Lower leg skin (tissue), 4 donors: ENCODE results near the gene VPS41. TPM values are rescaled to one million over a fixed set of nuclear protein-coding genes. Genes with fewer than 3 reads are reported as not detected.

Source experiments
- DNase-seq, 2 donors: peaks; one replicate each; pipeline ENCODE4 v3.0.0-alpha.2; 2019; ENCODE audit warnings: low spot score in 2 of 2
- H3K4me3 ChIP-seq: fragments of 200-600 bp; sonication (generic); 2 replicates; pipeline ENCODE4 v1.5.1; 2017; ENCODE audit warnings: mild to moderate bottlenecking, low read depth; ENCODE audit not compliant: poor library complexity, severe bottlenecking
- POLR2A ChIP-seq, 2 donors: fragments of 450-650 bp; IDR thresholded peaks; one replicate each; pipeline ENCODE4 v1.6.1; 2016 to 2017; ENCODE audit warnings: antibody characterized with exemption in 2 of 2, mild to moderate bottlenecking in 1 of 2, moderate library complexity in 1 of 2
- WGBS, 2 donors: methylation state at CpG; one replicate each; pipeline ENCODE4 v1.1.5; 2018; 5-methylcytosine and 5-hydroxymethylcytosine counted together
- intact Hi-C: fragments of 100-400 bp; cut with DNase I; formaldehyde crosslinking; loops from one replicate; pipeline ENCODE4 v1.15.0; 2023; ENCODE audit warnings: low total_unique reads
- total RNA-seq, 4 donors: library from RNA; depleted of rRNA; stranded (reverse); fragments of >200 nt; gene quantifications; one replicate each; pipeline ENCODE4 v1.1.0, GENCODE V29; 2016
- TF ChIP-seq, protein P1 (sequence below), 3 donors: fragments of 450-650 bp; IDR thresholded peaks; one replicate each; pipeline ENCODE4 v1.5.1; 2016; ENCODE audit warnings: antibody characterized with exemption in 3 of 3, mild to moderate bottlenecking in 3 of 3, moderate library complexity in 2 of 3

Gene VPS41
- total RNA-seq, 4 donors from 2014 or later, result 37.8 to 47.7 (median 41.0) TPM

DNA sequence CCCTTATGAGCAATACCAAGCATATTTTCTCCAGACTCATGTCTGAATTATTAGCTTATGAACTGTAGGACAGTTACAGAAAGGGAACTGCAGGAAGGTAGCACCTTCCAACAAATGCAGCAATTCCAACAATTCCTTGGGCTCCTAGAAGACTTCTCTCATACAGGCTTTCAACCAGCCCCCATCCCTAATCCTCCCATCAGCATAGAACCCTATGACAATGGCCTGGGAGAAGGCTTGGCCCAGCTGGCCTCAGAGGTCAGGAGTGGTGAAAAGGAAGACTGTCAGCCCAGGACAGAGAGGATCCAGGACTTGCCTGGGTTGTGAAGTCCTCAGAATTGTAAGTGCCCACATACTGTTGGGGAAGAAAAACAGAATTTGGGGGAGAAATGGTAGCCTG is 5.9 kb downstream of the VPS41 start:
- no peak overlapping the region for H3K4me3 ChIP-seq
- TF ChIP-seq, protein P1, sequence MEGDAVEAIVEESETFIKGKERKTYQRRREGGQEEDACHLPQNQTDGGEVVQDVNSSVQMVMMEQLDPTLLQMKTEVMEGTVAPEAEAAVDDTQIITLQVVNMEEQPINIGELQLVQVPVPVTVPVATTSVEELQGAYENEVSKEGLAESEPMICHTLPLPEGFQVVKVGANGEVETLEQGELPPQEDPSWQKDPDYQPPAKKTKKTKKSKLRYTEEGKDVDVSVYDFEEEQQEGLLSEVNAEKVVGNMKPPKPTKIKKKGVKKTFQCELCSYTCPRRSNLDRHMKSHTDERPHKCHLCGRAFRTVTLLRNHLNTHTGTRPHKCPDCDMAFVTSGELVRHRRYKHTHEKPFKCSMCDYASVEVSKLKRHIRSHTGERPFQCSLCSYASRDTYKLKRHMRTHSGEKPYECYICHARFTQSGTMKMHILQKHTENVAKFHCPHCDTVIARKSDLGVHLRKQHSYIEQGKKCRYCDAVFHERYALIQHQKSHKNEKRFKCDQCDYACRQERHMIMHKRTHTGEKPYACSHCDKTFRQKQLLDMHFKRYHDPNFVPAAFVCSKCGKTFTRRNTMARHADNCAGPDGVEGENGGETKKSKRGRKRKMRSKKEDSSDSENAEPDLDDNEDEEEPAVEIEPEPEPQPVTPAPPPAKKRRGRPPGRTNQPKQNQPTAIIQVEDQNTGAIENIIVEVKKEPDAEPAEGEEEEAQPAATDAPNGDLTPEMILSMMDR (IDR thresholded peaks at IDR 0.05), result no peak
- no peak for TF ChIP-seq POLR2A (IDR thresholded peaks at IDR 0.05)
- no peak for DNase-seq
- intact Hi-C loops, result no loop called here

DNA sequence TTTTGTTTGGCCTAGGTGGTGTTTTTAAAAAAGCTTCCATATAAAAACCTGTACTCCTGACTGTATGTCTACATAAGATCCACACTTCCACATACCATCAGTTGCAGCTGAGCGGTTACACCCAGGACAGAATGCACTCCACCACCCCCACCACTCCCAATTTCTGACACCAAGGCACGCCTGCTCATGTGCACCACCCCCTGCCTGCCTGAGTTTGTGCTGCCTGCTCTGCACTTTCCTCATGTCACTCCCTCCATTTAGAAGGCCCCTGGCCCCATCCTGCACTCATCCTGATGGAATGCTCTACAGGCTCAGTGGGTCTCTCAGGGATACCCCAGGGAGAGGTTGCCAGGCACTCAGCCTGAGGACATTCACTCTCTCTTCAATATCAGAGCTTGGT is 6.5 kb downstream of the VPS41 start:
- 62 to 75% methylated on average over 2 of the region's 2 CpGs for WGBS, 2 donors
- no peak for TF ChIP-seq POLR2A (IDR thresholded peaks at IDR 0.05)
- TF ChIP-seq, protein P1 (IDR thresholded peaks at IDR 0.05), result no peak
- no peak overlapping the region for H3K4me3 ChIP-seq
- no peak for DNase-seq
- intact Hi-C loops, result no loop called here

DNA sequence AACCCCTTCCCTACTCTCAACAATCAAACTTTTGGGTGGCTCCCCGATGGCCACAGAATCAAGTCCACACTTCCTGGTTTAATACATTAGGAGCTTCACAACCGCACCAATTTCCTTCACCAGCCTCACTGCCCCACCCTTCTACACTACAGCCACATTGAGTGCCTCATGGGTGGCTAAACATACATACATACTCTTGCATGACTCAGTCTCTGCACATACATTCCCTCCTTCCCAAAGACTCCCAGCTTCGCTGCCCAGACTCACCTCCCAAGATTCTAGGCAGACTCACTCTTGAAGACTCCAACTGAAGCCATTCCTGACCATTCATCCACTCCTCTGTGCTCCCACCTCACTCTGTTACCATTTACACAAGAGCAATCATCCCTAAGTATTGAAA is 15.9 kb downstream of the VPS41 start:
- H3K4me3 ChIP-seq, result no peak overlapping the region
- DNase-seq, result no peak
- intact Hi-C loops, result no loop called here
- WGBS, 2 donors, result 91 to 93% methylated on average over 3 of the region's 3 CpGs
- no peak for TF ChIP-seq POLR2A (IDR thresholded peaks at IDR 0.05)
- TF ChIP-seq, protein P1 (IDR thresholded peaks at IDR 0.05), result no peak

DNA sequence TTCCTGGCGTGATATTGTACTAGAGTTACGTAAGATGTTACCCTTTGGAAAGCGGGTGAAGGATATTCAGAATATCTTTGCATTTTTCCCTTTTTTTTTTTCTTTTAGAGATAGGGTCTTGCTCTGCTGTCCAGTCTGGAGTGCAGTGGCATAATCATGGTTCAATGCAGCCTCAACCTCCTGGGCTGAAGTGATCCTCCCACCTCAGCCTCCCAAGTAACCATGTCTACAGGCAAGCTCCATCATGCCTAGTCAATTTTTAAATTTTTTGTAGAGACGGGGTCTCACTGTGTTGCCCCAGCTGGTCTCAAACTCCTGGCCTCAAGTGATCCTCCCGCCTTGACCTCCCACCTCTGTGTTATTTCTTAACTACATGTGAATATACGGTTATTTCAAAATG is 18.4 kb downstream of the VPS41 start:
- intact Hi-C loops, result no loop called here
- WGBS, 2 donors, result 83 to 86% methylated on average over 6 of the region's 6 CpGs
- no peak for TF ChIP-seq POLR2A (IDR thresholded peaks at IDR 0.05)
- TF ChIP-seq, protein P1 (IDR thresholded peaks at IDR 0.05), result no peak
- no peak for DNase-seq
- no peak overlapping the region for H3K4me3 ChIP-seq

DNA sequence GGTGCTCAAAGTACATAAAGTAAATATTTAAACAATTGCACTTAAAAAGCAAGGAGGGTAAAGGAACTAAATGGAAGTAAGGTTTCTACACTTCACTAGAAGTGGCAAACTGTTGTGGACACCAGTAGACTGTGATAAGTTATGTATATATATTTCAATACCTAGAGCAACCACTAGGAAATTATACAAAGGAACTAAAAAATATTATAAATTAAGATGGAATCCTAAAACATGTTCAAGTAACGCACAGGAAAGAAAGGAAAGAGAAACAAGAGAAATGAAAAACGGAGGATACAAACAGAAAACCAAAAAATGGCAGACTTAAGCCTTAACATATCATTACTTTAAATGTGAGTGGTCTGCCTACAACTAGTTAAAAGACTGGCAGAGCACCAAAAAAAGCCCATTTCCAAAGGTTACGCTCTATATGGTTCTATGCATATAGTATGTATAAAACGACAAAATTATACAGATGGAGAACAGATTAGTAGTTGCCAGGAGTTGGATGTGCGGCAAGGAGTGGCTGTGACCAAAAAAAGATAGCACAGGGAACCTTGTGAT is 19.0 kb downstream of the VPS41 start:
- no peak overlapping the region for H3K4me3 ChIP-seq
- no peak for TF ChIP-seq POLR2A (IDR thresholded peaks at IDR 0.05)
- TF ChIP-seq, protein P1 (IDR thresholded peaks at IDR 0.05), result no peak
- 94 to 97% methylated on average over 5 of the region's 5 CpGs for WGBS, 2 donors
- intact Hi-C loops, result no loop called here
- DNase-seq, result no peak

DNA sequence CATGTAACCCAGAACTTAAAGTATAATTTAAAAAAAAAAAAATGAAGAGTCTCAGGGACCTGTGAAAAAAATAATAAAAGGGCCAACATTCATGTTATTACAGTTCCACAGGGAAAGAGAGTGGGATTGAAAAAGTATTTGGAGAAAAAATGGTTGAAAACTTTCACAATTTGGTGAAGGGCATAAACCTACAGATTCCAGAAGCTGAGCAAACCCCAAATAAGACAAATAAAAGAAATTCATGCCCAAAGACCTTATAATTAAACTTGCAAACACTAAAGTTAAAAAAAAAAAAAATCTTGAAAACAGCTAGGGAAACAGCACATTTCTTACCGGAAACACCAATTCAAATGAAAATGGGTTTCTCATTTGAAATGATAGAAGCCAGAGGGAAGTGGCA is 19.9 kb downstream of the VPS41 start:
- 97 to 100% methylated on average over 1 of the region's 1 CpG for WGBS, 2 donors
- H3K4me3 ChIP-seq, result no peak overlapping the region
- TF ChIP-seq, protein P1 (IDR thresholded peaks at IDR 0.05), result no peak
- TF ChIP-seq POLR2A (IDR thresholded peaks at IDR 0.05), result no peak
- no peak for DNase-seq
- intact Hi-C loops, result no loop called here
